Measurements from ENCODE around the gene HOXD1.

DNA sequence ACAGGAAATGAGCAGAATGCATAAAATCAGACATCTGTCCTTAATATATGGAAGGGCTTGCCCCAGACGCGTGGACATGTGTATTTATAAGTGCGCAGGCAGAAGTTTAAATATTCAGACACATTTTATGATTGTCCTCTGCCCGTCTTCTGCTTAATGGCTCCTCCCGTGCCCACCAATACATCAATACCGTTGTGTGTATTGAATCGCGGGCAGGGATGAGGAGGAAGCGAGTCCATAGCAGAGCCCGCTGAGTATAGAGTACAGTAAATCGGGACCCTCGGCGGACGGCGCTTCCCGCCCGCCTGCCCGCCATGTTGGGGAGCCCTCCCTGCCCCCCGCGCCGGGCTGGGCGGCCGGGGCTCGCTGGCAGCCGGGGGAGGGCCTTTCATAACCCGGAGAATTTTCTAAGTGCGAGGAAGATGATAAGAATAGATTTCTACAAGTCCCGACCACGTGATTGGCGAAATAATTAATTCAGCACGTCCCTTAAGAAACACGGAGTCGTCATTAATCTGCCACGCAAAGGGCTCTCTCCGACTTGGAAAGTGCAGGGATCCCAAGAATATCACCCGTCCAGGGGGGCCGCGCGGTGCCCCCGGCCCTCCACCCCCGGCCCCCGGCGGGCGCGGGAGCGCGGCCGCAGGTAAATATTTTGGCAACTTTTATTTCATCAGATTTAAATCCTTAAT, 31.5 kb upstream of the HOXD1 start, which contains the start of gene HOXD3:
- TF ChIP-seq, protein P1, sequence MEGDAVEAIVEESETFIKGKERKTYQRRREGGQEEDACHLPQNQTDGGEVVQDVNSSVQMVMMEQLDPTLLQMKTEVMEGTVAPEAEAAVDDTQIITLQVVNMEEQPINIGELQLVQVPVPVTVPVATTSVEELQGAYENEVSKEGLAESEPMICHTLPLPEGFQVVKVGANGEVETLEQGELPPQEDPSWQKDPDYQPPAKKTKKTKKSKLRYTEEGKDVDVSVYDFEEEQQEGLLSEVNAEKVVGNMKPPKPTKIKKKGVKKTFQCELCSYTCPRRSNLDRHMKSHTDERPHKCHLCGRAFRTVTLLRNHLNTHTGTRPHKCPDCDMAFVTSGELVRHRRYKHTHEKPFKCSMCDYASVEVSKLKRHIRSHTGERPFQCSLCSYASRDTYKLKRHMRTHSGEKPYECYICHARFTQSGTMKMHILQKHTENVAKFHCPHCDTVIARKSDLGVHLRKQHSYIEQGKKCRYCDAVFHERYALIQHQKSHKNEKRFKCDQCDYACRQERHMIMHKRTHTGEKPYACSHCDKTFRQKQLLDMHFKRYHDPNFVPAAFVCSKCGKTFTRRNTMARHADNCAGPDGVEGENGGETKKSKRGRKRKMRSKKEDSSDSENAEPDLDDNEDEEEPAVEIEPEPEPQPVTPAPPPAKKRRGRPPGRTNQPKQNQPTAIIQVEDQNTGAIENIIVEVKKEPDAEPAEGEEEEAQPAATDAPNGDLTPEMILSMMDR (IDR thresholded peaks at IDR 0.05; ENCODE audit: insufficient read depth, low read length, poor library complexity, severe bottlenecking), result no peak
- TF ChIP-seq EZH2phosphoT487 (conservative IDR thresholded peaks at IDR 0.05; ENCODE audit: low read length), result no peak

All from SU-DHL-6 (cell line).